Smooth muscle cell of the brain vasculature (primary cell): ENCODE results near the gene SIRT3.

Source experiments
- DNase-seq: peaks from one replicate; pipeline ENCODE4 v3.0.0-alpha.2; 2012; ENCODE audit warnings: low read depth, low spot score

SIRT3 gene

GRCh38 chr11:270451-271318, 34.5 kb upstream of the SIRT3 start:
- DNase-seq, result no peak

- no peak for DNase-seq
These were observed 33.2 kb upstream of the SIRT3 start for GRCh38 chr11:269146-269890.

GRCh38 chr11:268716-269145, 32.6 kb upstream of the SIRT3 start:
- peak; percentile 15 for DNase-seq

GRCh38 chr11:267491-267994, 31.4 kb upstream of the SIRT3 start:
- no peak for DNase-seq

DNA sequence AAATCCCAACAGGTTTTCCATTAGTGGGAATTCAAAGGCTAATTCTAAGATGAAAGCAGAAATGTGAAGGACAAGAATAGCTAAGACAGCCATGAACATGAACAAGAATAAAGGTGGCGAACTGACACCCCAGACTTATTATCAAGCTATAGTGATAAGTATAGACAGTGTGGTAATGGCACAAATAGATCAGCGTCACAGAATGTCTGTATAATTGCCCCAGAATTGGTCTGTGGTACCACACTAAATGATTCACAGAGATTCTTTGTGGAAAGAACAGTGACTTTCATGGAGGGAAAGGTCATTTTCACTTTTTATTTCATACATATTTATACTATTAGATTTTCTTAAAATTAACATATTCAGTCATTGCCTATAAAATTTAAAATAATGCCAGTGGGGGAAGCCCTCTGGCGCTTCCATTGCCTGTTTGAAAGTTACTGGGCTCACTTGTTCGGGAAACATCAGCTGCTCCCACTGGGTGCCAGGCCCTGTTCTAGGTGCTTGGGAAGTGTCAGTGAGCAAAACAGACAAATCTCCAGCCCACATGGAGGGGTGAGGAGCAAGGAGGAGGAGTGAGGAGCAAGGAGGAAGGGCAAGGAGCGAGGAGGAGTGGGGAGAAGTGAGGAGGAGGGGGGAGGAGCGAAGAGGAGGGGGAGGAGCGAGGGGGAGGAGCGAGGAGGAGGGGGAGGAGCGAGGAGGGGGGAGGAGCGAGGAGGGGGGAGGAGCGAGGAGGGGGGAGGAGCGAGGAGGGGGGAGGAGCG, 30.7 kb upstream of the SIRT3 start:
- DNase-seq, result no peak

GRCh38 chr11:261624-262023, 25.5 kb upstream of the SIRT3 start:
- no peak for DNase-seq

GRCh38 chr11:259413-259812, 23.3 kb upstream of the SIRT3 start:
- DNase-seq, result no peak

- no peak for DNase-seq
These were observed 21.8 kb upstream of the SIRT3 start for GRCh38 chr11:257766-258493.

GRCh38 chr11:256952-257737, 21.0 kb upstream of the SIRT3 start:
- no peak for DNase-seq

GRCh38 chr11:255816-256215, 19.7 kb upstream of the SIRT3 start:
- no peak for DNase-seq

- DNase-seq, result no peak
These were observed 19.0 kb upstream of the SIRT3 start for GRCh38 chr11:255176-255575.

DNA sequence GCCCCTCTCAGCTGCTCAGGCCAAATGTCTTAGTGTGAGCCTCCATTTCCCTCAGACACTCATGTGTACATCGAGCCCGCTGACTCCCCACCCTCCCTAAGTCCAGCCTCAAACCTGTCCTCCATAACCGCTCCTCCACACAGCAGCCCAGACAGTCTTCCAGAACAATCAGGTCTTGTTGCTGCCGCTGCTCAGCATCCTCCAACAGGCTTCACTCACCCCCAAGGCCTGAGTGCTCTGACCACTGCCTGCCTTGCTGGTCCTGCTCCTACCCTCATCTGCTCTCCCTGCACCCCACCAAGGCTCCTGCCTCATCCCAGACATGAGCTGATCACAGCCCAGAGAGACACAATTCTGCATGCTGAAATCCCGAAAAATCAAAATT, 17.7 kb upstream of the SIRT3 start:
- DNase-seq, result no peak

DNA sequence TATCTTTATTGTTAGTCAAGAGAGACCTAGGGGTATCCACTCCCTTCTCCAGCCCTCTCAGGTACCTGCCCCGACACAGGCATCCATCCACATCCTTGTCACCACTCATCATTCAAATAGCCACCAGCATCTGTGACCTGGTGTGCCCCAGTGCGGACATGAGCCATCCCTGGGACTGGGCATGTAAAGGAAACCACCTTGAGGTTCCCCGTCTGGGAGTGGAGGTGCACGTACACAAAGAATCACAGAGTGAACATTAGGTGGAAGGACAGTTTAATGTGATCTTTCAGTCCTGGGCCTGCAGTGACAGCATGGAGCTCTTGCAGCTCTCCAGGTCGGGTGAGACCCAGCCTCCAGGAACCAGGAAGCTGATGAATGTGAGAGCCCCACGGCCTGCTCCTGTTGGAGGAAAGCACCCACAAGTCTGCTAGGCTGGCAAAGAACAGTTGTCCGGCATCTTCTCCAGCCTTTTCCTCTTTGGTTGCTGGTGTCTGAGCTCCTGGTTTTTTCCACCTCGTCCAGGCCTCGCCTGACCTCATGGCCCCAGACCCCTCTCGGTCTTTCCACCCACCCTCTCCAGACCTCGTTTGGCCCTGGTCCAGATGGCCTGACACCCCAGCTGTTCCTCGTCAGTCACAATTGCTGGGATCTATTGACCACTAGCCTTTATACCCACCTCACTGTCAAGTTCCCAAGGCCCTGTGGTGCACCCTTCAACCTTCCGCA, 17.2 kb upstream of the SIRT3 start:
- DNase-seq, result no peak

- DNase-seq, result no peak
These were observed 16.5 kb upstream of the SIRT3 start for GRCh38 chr11:252666-253065.

- DNase-seq, result no peak
These were observed 15.4 kb upstream of the SIRT3 start for GRCh38 chr11:251550-251949.

DNA sequence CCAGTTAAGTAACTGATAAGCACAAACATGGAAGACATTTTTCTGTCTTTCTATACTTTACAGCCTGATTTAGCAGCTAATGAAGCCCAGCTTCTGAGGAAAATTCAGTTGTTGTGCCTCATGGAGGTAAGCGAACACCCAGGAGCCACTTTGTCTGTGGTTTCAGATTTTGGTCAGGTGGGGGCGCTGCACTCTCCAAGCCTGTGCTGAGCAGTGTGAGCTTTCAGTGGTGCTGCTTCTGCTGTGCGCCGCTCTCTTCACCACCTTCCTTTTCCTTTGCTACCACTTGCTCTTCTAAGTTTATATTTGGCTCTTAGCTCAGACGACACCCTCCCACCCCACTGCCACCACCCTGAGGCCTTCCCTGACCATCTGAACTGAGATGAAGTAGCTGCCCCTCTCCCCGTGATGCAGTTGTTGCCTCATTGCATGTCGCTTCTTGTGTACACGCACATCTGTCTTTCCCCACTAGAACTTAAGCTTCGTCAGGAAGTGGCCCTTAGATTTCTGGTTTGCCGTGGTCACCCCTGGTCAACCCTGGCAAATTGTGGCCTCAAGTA, 14.7 kb upstream of the SIRT3 start:
- DNase-seq, result no peak

DNA sequence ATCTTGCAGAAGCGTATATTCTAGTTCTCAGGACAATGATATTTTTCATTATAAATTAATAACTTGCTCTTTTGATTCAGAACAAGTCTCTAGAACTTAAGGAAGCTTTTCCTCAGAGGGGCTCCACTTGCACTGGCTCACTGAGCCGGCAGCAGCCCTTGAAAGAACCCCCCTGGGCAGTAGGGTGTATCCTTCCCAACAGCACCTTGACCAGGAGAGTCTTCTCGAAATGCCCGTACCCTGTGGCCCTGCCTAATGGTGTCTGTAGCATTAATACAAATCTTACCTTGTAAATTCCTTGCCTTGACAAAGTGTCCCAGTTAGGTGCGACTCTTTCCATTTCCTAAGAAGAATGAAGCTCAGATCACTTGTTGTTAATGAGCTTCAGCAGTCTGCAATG, 14.1 kb upstream of the SIRT3 start:
- no peak for DNase-seq

DNA sequence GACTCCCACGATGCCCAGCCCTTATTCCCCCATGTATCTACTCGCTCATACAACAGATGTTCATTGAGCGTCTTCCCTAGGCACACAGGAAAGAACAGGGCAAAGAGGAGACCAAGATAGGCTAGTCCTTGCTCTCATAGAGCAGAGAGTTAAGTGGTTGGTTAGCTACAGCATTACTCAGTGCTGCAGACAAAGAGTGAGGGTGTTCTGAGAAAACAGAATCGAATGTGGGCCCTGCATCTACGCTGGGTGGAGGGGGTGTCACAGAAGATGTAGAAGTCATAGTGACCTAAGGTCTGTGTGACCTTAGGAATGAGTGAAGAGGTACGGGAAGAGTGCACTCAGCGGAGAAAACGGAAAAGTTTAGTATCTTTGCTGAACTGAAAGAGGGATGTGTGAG, 12.9 kb upstream of the SIRT3 start:
- DNase-seq, result no peak

GRCh38 chr11:244376-244775, 8.2 kb upstream of the SIRT3 start:
- DNase-seq, result no peak

- no peak for DNase-seq
These were observed 5.5 kb upstream of the SIRT3 start for GRCh38 chr11:241634-242033.
